CD14-positive monocyte (primary cell): ENCODE results near the gene PAFAH1B1. TPM values are rescaled to one million over a fixed set of nuclear protein-coding genes. Genes with fewer than 3 reads are reported as not detected.

Source experiments
- DNase-seq, 3 donors: peaks; one replicate each; pipeline ENCODE4 v3.0.0-alpha.2; 2011 to 2022
- H2AFZ ChIP-seq: 2 replicates; pipeline ENCODE4 v1.6.0; 2012; ENCODE audit warnings: mild to moderate bottlenecking, low read depth, low read length, inconsistent platforms; ENCODE audit not compliant: insufficient read depth, poor library complexity, severe bottlenecking
- H3K27ac ChIP-seq, 2 donors: 1 replicate in 1 of 2; 2 replicates in 1 of 2; pipeline ENCODE4 v1.5.1; 2012 to 2013; ENCODE audit warnings: low read length in 2 of 2, control low read depth in 1 of 2, inconsistent platforms in 1 of 2, low read depth in 1 of 2, mild to moderate bottlenecking in 1 of 2
- H3K27me3 ChIP-seq, 2 donors: one replicate each; pipeline versions ENCODE4 v1.6.0 to v1.6.1; 2011 to 2013; ENCODE audit warnings: low read length in 2 of 2; ENCODE audit not compliant: control insufficient read depth in 2 of 2, insufficient read depth in 2 of 2
- H3K36me3 ChIP-seq, 2 donors: replicated peaks in 1 of 2; 1 replicate in 1 of 2; 2 replicates in 1 of 2; pipeline versions ENCODE4 v1.5.1 to v1.6.1; 2012 to 2013; ENCODE audit warnings: low read length in 2 of 2, control low read depth in 1 of 2, inconsistent platforms in 1 of 2, mild to moderate bottlenecking in 1 of 2; ENCODE audit not compliant: insufficient read depth in 2 of 2, control insufficient read depth in 1 of 2
- H3K4me1 ChIP-seq, 2 donors: 1 replicate in 1 of 2; 2 replicates in 1 of 2; pipeline versions ENCODE4 v1.5.1 to v1.6.1; 2012 to 2013; ENCODE audit warnings: low read length in 2 of 2, control low read depth in 1 of 2, inconsistent platforms in 1 of 2, mild to moderate bottlenecking in 1 of 2, moderate library complexity in 1 of 2; ENCODE audit not compliant: insufficient read depth in 2 of 2, control insufficient read depth in 1 of 2
- H3K4me2 ChIP-seq: replicated peaks from 2 replicates; pipeline ENCODE3; 2012; ENCODE audit warnings: low read length, moderate library complexity, mild to moderate bottlenecking; ENCODE audit not compliant: poor library complexity, severe bottlenecking; ENCODE audit errors: extremely low read depth
- H3K4me3 ChIP-seq, 3 experiments: fragments of 200-600 bp in 1 of 3; sonication (generic) in 1 of 3; replicated peaks in 1 of 3; 1 replicate in 2 of 3; 2 replicates in 1 of 3; pipeline ENCODE4 v1.5.1; 2011 to 2013; ENCODE audit warnings: low read length in 3 of 3, mild to moderate bottlenecking in 3 of 3, control low read depth in 2 of 3, low read depth in 2 of 3, inconsistent platforms in 1 of 3, moderate library complexity in 1 of 3
- H3K79me2 ChIP-seq: 2 replicates; pipeline ENCODE4 v1.6.0; 2012; ENCODE audit warnings: mild to moderate bottlenecking, control low read depth, inconsistent platforms, low read length, moderate library complexity; ENCODE audit not compliant: insufficient read depth
- H3K9ac ChIP-seq: 2 replicates; pipeline ENCODE4 v1.6.0; 2017; ENCODE audit warnings: low read length, mild to moderate bottlenecking; ENCODE audit not compliant: insufficient read depth, poor library complexity, severe bottlenecking
- H3K9me3 ChIP-seq, 2 donors: replicated peaks in 1 of 2; 1 replicate in 1 of 2; 2 replicates in 1 of 2; pipeline versions ENCODE4 v1.5.1 to v1.6.1; 2012 to 2013; ENCODE audit warnings: low read length in 2 of 2, control low read depth in 1 of 2; ENCODE audit not compliant: control insufficient read depth in 1 of 2, insufficient read depth in 1 of 2
- H4K20me1 ChIP-seq: 2 replicates; pipeline ENCODE4 v1.6.0; 2012; ENCODE audit warnings: mild to moderate bottlenecking, low read length, control low read depth, moderate library complexity; ENCODE audit not compliant: insufficient read depth
- H3K27ac Mint-ChIP-seq, 7 donors: one replicate each; pipeline ENCODE4 v1.8.0; 2020; ENCODE audit warnings: mild to moderate bottlenecking in 7 of 7, mixed read lengths in 7 of 7, moderate library complexity in 6 of 7, inconsistent platforms in 2 of 7
- H3K27me3 Mint-ChIP-seq, 3 donors: one replicate each; pipeline ENCODE4 v1.8.0; 2021 to 2022; ENCODE audit warnings: low read depth in 3 of 3, mild to moderate bottlenecking in 3 of 3, mixed read lengths in 3 of 3, moderate library complexity in 3 of 3, inconsistent platforms in 1 of 3
- H3K36me3 Mint-ChIP-seq, 2 donors: one replicate each; pipeline ENCODE4 v1.8.0; 2020; ENCODE audit warnings: mixed read lengths in 2 of 2, inconsistent platforms in 1 of 2, mild to moderate bottlenecking in 1 of 2
- H3K4me1 Mint-ChIP-seq: one replicate; pipeline ENCODE4 v1.8.0; 2020; ENCODE audit warnings: mild to moderate bottlenecking, mixed read lengths
- H3K4me3 Mint-ChIP-seq, 2 donors: one replicate each; pipeline ENCODE4 v1.8.0; 2020; ENCODE audit warnings: mild to moderate bottlenecking in 2 of 2, mixed read lengths in 2 of 2, moderate library complexity in 1 of 2
- H3K9me3 Mint-ChIP-seq, 7 donors: one replicate each; pipeline ENCODE4 v1.8.0; 2020 to 2022; ENCODE audit warnings: mixed read lengths in 7 of 7, mild to moderate bottlenecking in 6 of 7, moderate library complexity in 6 of 7, inconsistent platforms in 2 of 7
- CTCF ChIP-seq: fragments of 200-600 bp; IDR thresholded peaks from one replicate; pipeline ENCODE4 v1.8.0; 2022; ENCODE audit warnings: antibody characterized with exemption, mild to moderate bottlenecking
- WGBS: methylation state at CpG from one replicate; pipeline ENCODE4 v1.1.5; 2013; ENCODE audit warnings: missing lambda C conversion rate; ENCODE audit not compliant: insufficient coverage; 5-methylcytosine and 5-hydroxymethylcytosine counted together
- intact Hi-C, 2 donors: fragments of 100-400 bp; cut with micrococcal nuclease; formaldehyde crosslinking; loops; one replicate each; pipeline versions ENCODE4 v1.15.0 to v1.15.1; 2023
- polyA plus RNA-seq, 3 donors: library from polyadenylated mRNA; depleted of rRNA in 1 of 3; unstranded in 2 of 3; stranded (reverse) in 1 of 3; fragments of 300-500 nt in 2 of 3; fragments of >200 nt in 1 of 3; fragmentation: Illumina TruSeq in 2 of 3; gene quantifications; 1 replicate in 2 of 3; 2 replicates in 1 of 3; pipeline ENCODE4 v1.2.3, GENCODE V29; 2012 to 2021

The PAFAH1B1 gene
- polyA plus RNA-seq, 3 donors, result 9.1 to 51.8 (median 17.1) TPM

GRCh38 chr17:2687074-2687418 is 93.6 kb downstream of the PAFAH1B1 start:
- Histone ChIP-seq H3K4me3 (no peak overlapping the region), H4K20me1 (peaks cover 32% of the 10 kb centered on the region), H3K36me3 (peaks cover 27 to 43% of the 10 kb centered on the region in 2 donors), H3K27me3 (no peaks in the 10 kb centered on the region), H3K4me1 (no peaks in the 10 kb centered on the region), H2AFZ (no peak overlapping the region), H3K79me2 (no peaks in the 10 kb centered on the region), H3K4me2 (no peak overlapping the region), H3K9me3 (no peaks in the 10 kb centered on the region), H3K27ac (no peak overlapping the region), H3K9ac (no peak overlapping the region)
- Mint-ChIP-seq H3K4me3 (no peak overlapping the region), H3K9me3 (no peaks in the 10 kb centered on the region), H3K4me1 (no peaks in the 10 kb centered on the region), H3K36me3 (peaks cover 33 to 45% of the 10 kb centered on the region in 2 donors), H3K27ac (peak overlapping the region in 3 of 7 donors; percentile 19 to 80 (median 57)), H3K27me3 (no peaks in the 10 kb centered on the region)
- intact Hi-C loops, result no loop called here
- no peak for DNase-seq
- WGBS, result 97% methylated on average over 6 of the region's 6 CpGs
- TF ChIP-seq CTCF, result no peak

GRCh38 chr17:2688351-2689342 is 95.2 kb downstream of the PAFAH1B1 start:
- Mint-ChIP-seq H3K9me3 (no peaks in the 10 kb centered on the region), H3K4me3 (no peak overlapping the region), H3K36me3 (peaks cover 22 to 41% of the 10 kb centered on the region in 2 donors), H3K27ac (peak overlapping the region; percentile 33 to 87 (median 57)), H3K27me3 (no peaks in the 10 kb centered on the region), H3K4me1 (no peaks in the 10 kb centered on the region)
- Histone ChIP-seq H3K4me3 (no peak overlapping the region), H3K27ac (no peak overlapping the region), H3K9me3 (no peaks in the 10 kb centered on the region), H2AFZ (no peak overlapping the region), H3K9ac (no peak overlapping the region), H3K79me2 (no peaks in the 10 kb centered on the region), H3K27me3 (no peaks in the 10 kb centered on the region), H4K20me1 (peaks cover 22% of the 10 kb centered on the region), H3K4me2 (no peak overlapping the region), H3K36me3 (peaks cover 19 to 43% of the 10 kb centered on the region in 2 donors), H3K4me1 (no peaks in the 10 kb centered on the region)
- peak in 1 of 3 donors; percentile 3 for DNase-seq
- TF ChIP-seq CTCF, result no peak
- intact Hi-C loops, result no loop called here
- WGBS, result 88% methylated on average over 21 of the region's 27 CpGs
